ENCODE measurements around the gene MRPL12. TPM values are rescaled to one million over a fixed set of nuclear protein-coding genes. Genes with fewer than 3 reads are reported as not detected.

Gene MRPL12
- polyA plus RNA-seq, 3 donors = 21.2 to 57.0 (median 38.3) TPM

GRCh38 chr17:81659038-81659437, 44.1 kb upstream of the MRPL12 start:
- WGBS (ENCODE audit: insufficient coverage) = 42% methylated on average over 2 of the region's 5 CpGs
- H3K9me3 Mint-ChIP-seq = peaks cover 0 to 1% (median 0%) of the 10 kb centered on the region in 7 donors

GRCh38 chr17:81660441-81660840, 42.7 kb upstream of the MRPL12 start:
- no peak overlapping the region for H2AFZ ChIP-seq (ENCODE audit: insufficient read depth, low read depth, low read length, poor library complexity, severe bottlenecking)
- H3K27me3 Mint-ChIP-seq (ENCODE audit: low read depth in 3 of 3) = peaks cover 0 to 1% (median 0%) of the 10 kb centered on the region in 3 donors
- H3K4me1 Mint-ChIP-seq = peaks cover 12% of the 10 kb centered on the region
- no peak overlapping the region for H3K27ac Mint-ChIP-seq
- H3K27ac ChIP-seq (ENCODE audit: low read depth in 1 of 2, low read length in 2 of 2) = no peak overlapping the region
- H3K36me3 Mint-ChIP-seq = peaks cover 3 to 11% of the 10 kb centered on the region in 2 donors
- H3K4me3 Mint-ChIP-seq = no peak overlapping the region
- peaks cover 6% of the 10 kb centered on the region for H3K79me2 ChIP-seq (ENCODE audit: insufficient read depth, low read length)
- peaks cover 12 to 17% of the 10 kb centered on the region in 2 donors for H3K4me1 ChIP-seq (ENCODE audit: control insufficient read depth in 1 of 2, insufficient read depth in 2 of 2, low read length in 2 of 2)
- H3K27me3 ChIP-seq (ENCODE audit: control insufficient read depth in 2 of 2, insufficient read depth in 2 of 2, low read length in 2 of 2) = no peaks in the 10 kb centered on the region
- H3K9me3 Mint-ChIP-seq = peaks cover 0 to 1% (median 0%) of the 10 kb centered on the region in 7 donors
- DNase-seq = no peak
- TF ChIP-seq, protein P1, sequence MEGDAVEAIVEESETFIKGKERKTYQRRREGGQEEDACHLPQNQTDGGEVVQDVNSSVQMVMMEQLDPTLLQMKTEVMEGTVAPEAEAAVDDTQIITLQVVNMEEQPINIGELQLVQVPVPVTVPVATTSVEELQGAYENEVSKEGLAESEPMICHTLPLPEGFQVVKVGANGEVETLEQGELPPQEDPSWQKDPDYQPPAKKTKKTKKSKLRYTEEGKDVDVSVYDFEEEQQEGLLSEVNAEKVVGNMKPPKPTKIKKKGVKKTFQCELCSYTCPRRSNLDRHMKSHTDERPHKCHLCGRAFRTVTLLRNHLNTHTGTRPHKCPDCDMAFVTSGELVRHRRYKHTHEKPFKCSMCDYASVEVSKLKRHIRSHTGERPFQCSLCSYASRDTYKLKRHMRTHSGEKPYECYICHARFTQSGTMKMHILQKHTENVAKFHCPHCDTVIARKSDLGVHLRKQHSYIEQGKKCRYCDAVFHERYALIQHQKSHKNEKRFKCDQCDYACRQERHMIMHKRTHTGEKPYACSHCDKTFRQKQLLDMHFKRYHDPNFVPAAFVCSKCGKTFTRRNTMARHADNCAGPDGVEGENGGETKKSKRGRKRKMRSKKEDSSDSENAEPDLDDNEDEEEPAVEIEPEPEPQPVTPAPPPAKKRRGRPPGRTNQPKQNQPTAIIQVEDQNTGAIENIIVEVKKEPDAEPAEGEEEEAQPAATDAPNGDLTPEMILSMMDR (IDR thresholded peaks at IDR 0.05) = no peak
- H3K9ac ChIP-seq (ENCODE audit: insufficient read depth, low read length, poor library complexity, severe bottlenecking) = no peak overlapping the region
- no peak overlapping the region for H3K4me2 ChIP-seq (replicated peaks; ENCODE audit: extremely low read depth, low read length, poor library complexity, severe bottlenecking)
- H3K36me3 ChIP-seq (replicated peaks in 1 of 2; ENCODE audit: control insufficient read depth in 1 of 2, insufficient read depth in 2 of 2, low read length in 2 of 2) = peaks cover 3 to 7% of the 10 kb centered on the region in 2 donors
- 100% methylated on average over 8 of the region's 9 CpGs for WGBS (ENCODE audit: insufficient coverage)
- intact Hi-C loops (cut with micrococcal nuclease) = no loop called here
- no peak overlapping the region for H3K4me3 ChIP-seq (replicated peaks in 1 of 3; ENCODE audit: low read depth in 2 of 3, low read length in 3 of 3)
- no peaks in the 10 kb centered on the region for H3K9me3 ChIP-seq (replicated peaks in 1 of 2; ENCODE audit: control insufficient read depth in 1 of 2, insufficient read depth in 1 of 2, low read length in 2 of 2)
- no peaks in the 10 kb centered on the region for H4K20me1 ChIP-seq (ENCODE audit: insufficient read depth, low read length)

More at GRCh38 chr17:81659038-81659437, 44.1 kb upstream of the MRPL12 start:
- no peaks in the 10 kb centered on the region for H3K27me3 ChIP-seq (ENCODE audit: control insufficient read depth in 2 of 2, insufficient read depth in 2 of 2, low read length in 2 of 2)
- Mint-ChIP-seq H3K27ac (no peak overlapping the region), H3K36me3 (no peaks in the 10 kb centered on the region), H3K4me3 (no peak overlapping the region), H3K4me1 (peaks cover 11% of the 10 kb centered on the region), H3K27me3 (ENCODE audit: low read depth in 3 of 3) (peaks cover 4 to 7% (median 6%) of the 10 kb centered on the region in 3 donors)
- H3K9ac ChIP-seq (ENCODE audit: insufficient read depth, low read length, poor library complexity, severe bottlenecking) = no peak overlapping the region
- H3K36me3 ChIP-seq (replicated peaks in 1 of 2; ENCODE audit: control insufficient read depth in 1 of 2, insufficient read depth in 2 of 2, low read length in 2 of 2) = peaks cover 0 to under 1% of the 10 kb centered on the region in 2 donors
- H3K27ac ChIP-seq (ENCODE audit: low read depth in 1 of 2, low read length in 2 of 2) = no peak overlapping the region
- no peaks in the 10 kb centered on the region for H4K20me1 ChIP-seq (ENCODE audit: insufficient read depth, low read length)
- no peak overlapping the region for H3K4me3 ChIP-seq (replicated peaks in 1 of 3; ENCODE audit: low read depth in 2 of 3, low read length in 3 of 3)
- no peak for DNase-seq
- TF ChIP-seq, protein P1 (IDR thresholded peaks at IDR 0.05) = no peak
- no peaks in the 10 kb centered on the region for H3K79me2 ChIP-seq (ENCODE audit: insufficient read depth, low read length)
- no peak overlapping the region for H2AFZ ChIP-seq (ENCODE audit: insufficient read depth, low read depth, low read length, poor library complexity, severe bottlenecking)
- peaks cover 8 to 11% of the 10 kb centered on the region in 2 donors for H3K4me1 ChIP-seq (ENCODE audit: control insufficient read depth in 1 of 2, insufficient read depth in 2 of 2, low read length in 2 of 2)
- H3K9me3 ChIP-seq (replicated peaks in 1 of 2; ENCODE audit: control insufficient read depth in 1 of 2, insufficient read depth in 1 of 2, low read length in 2 of 2) = no peaks in the 10 kb centered on the region
- intact Hi-C loops (cut with micrococcal nuclease) = no loop called here
- H3K4me2 ChIP-seq (replicated peaks; ENCODE audit: extremely low read depth, low read length, poor library complexity, severe bottlenecking) = no peak overlapping the region

Measured in CD14-positive monocyte (primary cell).